Upper lobe of right lung (tissue), 1 donor: ENCODE data around the gene AHSP. TPM values are rescaled to one million over a fixed set of nuclear protein-coding genes. Genes with fewer than 3 reads are reported as not detected.

ENCODE experiments used
- ATAC-seq: fragments of 200-7000 bp; cut with Tn5 transposase; one replicate; pipeline ENCODE4 v1.9.1; 2020; ENCODE audit warnings: mild to moderate bottlenecking, moderate library complexity
- DNase-seq: peaks from one replicate; pipeline ENCODE4 v3.0.0-alpha.2; 2020
- H3K27ac ChIP-seq: fragments of 200-600 bp; one replicate; pipeline ENCODE4 v1.8.0; 2022
- H3K27me3 ChIP-seq: fragments of 200-600 bp; one replicate; pipeline ENCODE4 v1.8.0; 2022; ENCODE audit warnings: mild to moderate bottlenecking
- H3K36me3 ChIP-seq: fragments of 200-600 bp; one replicate; pipeline ENCODE4 v1.8.0; 2022
- H3K4me1 ChIP-seq: fragments of 200-600 bp; one replicate; pipeline ENCODE4 v1.8.0; 2022
- H3K4me3 ChIP-seq: fragments of 200-600 bp; one replicate; pipeline ENCODE4 v1.8.0; 2022; ENCODE audit warnings: mild to moderate bottlenecking
- H3K9me3 ChIP-seq: fragments of 200-600 bp; one replicate; pipeline ENCODE4 v1.8.0; 2022
- intact Hi-C: fragments of 100-400 bp; cut with DNase I; formaldehyde crosslinking; loops from one replicate; pipeline ENCODE4 v1.11.0; 2022
- total RNA-seq: library from RNA; stranded (reverse); fragmentation: NEBNext Ultra II Directional; extraction: Animal tissue kit (Norgen Biotek cat#: 25700); gene quantifications from one replicate; pipeline ENCODE4 v1.2.1, GENCODE V29; 2021
- TF ChIP-seq, protein P1 (sequence below): fragments of 200-600 bp; IDR thresholded peaks from one replicate; pipeline ENCODE4 v1.8.0; 2022; ENCODE audit warnings: antibody characterized with exemption
- donor health status: DM: no; HTN: yes; CAD: no; lungs with severe emphysema.

The AHSP gene
- total RNA-seq, 1 donor from 2014 or later: not detected

DNA sequence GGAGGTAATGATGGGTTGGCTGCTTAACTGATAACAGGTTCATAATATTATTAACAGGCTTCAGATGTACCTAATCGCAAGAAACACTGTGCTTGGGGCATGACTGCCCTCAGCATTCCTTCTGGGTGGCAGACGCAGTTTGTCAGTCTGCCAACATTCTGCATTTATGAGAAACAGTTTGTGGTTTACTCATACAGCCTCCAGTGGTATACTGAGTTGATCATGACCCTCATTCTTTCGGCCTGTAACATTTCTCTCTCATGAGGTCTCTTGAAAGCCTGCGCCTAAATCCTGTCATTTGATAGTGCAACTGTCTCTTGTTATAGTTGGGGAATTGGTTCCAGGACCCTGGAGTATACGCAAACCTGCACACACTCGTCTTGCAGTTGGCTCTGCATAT, 14.6 kb upstream of the AHSP start:
- Histone ChIP-seq H3K27me3 (no peaks in the 10 kb centered on the region), H3K27ac (no peak overlapping the region), H3K9me3 (no peaks in the 10 kb centered on the region), H3K36me3 (no peaks in the 10 kb centered on the region), H3K4me3 (no peak overlapping the region), H3K4me1 (peaks cover 11% of the 10 kb centered on the region)
- ATAC-seq (no peak), DNase-seq (no peak)
- TF ChIP-seq, protein P1, sequence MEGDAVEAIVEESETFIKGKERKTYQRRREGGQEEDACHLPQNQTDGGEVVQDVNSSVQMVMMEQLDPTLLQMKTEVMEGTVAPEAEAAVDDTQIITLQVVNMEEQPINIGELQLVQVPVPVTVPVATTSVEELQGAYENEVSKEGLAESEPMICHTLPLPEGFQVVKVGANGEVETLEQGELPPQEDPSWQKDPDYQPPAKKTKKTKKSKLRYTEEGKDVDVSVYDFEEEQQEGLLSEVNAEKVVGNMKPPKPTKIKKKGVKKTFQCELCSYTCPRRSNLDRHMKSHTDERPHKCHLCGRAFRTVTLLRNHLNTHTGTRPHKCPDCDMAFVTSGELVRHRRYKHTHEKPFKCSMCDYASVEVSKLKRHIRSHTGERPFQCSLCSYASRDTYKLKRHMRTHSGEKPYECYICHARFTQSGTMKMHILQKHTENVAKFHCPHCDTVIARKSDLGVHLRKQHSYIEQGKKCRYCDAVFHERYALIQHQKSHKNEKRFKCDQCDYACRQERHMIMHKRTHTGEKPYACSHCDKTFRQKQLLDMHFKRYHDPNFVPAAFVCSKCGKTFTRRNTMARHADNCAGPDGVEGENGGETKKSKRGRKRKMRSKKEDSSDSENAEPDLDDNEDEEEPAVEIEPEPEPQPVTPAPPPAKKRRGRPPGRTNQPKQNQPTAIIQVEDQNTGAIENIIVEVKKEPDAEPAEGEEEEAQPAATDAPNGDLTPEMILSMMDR: no peak
- intact Hi-C loops: no loop called here

DNA sequence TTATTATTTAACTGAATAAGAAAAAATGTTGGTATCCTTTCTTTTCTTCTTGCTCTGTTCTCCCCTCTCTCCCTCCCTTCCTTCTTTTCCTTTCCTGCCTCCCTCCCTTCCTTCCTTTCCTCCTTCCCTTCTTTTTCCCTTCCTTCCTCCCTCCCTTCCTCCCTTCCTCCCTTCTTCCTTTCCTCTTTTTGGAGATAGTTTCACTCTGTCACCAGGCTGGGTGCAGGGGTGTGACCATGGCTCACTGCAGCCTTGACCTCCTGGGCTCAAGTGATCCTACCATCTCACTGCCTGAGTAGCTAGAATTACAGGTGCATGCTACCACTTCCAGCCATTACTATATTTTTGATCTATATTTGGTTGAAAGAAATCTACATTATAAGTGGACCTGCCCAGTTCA, 13.8 kb upstream of the AHSP start:
- Histone ChIP-seq H3K4me3 (no peak overlapping the region), H3K27me3 (no peaks in the 10 kb centered on the region), H3K4me1 (peaks cover 11% of the 10 kb centered on the region), H3K36me3 (no peaks in the 10 kb centered on the region), H3K9me3 (no peaks in the 10 kb centered on the region), H3K27ac (no peak overlapping the region)
- TF ChIP-seq, protein P1: no peak
- intact Hi-C loops: no loop called here
- DNase-seq (no peak), ATAC-seq (no peak)

- Histone ChIP-seq H3K4me3 (no peak overlapping the region), H3K9me3 (no peaks in the 10 kb centered on the region), H3K27me3 (no peaks in the 10 kb centered on the region), H3K4me1 (no peaks in the 10 kb centered on the region), H3K36me3 (no peaks in the 10 kb centered on the region), H3K27ac (no peak overlapping the region)
- TF ChIP-seq, protein P1: no peak
- DNase-seq: no peak
- no peak for ATAC-seq
- intact Hi-C loops: no loop called here
Measured at GRCh38 chr16:31517800-31518402, 9.8 kb upstream of the AHSP start.

GRCh38 chr16:31519759-31520431, 7.8 kb upstream of the AHSP start:
- intact Hi-C loops: no loop called here
- no peak for DNase-seq

DNA sequence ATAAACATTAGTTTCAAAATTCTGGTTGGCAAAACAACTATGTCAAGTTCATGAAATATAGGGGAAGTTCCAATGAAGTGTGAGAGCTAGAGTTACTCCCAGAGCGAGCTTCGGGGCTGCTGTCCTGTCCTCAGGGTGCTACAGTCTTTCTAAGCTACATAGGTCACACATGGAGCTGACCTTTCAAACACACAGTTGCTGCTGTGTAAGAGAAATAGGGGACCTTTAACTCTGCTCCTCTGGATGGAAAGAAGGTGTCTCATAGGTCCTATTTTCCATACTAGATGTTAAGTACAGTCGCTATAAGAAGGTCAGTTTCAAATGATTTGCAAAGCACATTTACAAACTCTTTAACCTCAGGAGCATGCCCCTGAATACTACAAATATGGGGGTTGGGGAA, 6.3 kb upstream of the AHSP start:
- Histone ChIP-seq H3K36me3 (no peaks in the 10 kb centered on the region), H3K27ac (no peak overlapping the region), H3K9me3 (no peaks in the 10 kb centered on the region), H3K27me3 (no peaks in the 10 kb centered on the region), H3K4me1 (no peaks in the 10 kb centered on the region), H3K4me3 (no peak overlapping the region)
- no peak for ATAC-seq
- no peak for DNase-seq
- intact Hi-C loops: no loop called here
- TF ChIP-seq, protein P1: no peak

More at GRCh38 chr16:31519759-31520431, 7.8 kb upstream of the AHSP start:
- no peaks in the 10 kb centered on the region for H3K27me3 ChIP-seq
- TF ChIP-seq, protein P1: no peak
- no peak overlapping the region for H3K4me3 ChIP-seq
- H3K9me3 ChIP-seq: no peaks in the 10 kb centered on the region
- no peaks in the 10 kb centered on the region for H3K4me1 ChIP-seq
- ATAC-seq: no peak
- H3K36me3 ChIP-seq: no peaks in the 10 kb centered on the region
- no peak overlapping the region for H3K27ac ChIP-seq
